NCI-H187 (cell line): ENCODE data around the gene DCTN2.

Source experiments
- DNase-seq, 2 experiments: peaks; one replicate each; lab custom pipeline; 2025; lab: John Stamatoyannopoulos, UW

DCTN2 gene

GRCh38 chr12:57549909-57550640, 3.1 kb upstream of the DCTN2 start, which contains the start of gene KIF5A:
TSS of gene KIF5A (plus strand) at chr12:57550044. CDS start at chr12:57550272, 228 bp downstream.
- peak; percentile 34 to 45 for DNase-seq

- no peak for DNase-seq
Measured at GRCh38 chr12:57549203-57549908, 2.4 kb upstream of the DCTN2 start.

DNA sequence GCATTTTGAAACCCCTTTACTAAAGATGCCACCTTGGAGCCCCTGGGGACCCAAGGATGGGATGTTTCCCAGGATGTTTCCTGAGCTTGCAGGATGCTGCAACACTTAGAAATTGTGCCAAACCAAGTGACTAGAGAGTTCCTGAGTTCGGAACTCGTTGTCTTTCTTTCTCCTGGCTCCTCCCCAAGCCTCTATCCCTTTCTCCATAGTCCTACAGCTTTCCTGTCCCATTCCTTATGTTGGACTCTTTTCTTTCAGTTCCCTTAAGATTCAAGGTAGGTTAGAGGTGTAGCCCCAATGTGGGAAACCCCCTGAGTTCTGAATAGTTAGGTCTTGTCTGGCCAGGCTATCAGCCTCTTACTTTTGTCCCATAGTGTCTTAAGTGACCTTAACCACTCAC, 1.5 kb upstream of the DCTN2 start:
- DNase-seq = no peak

GRCh38 chr12:57548013-57548315, 972 bp upstream of the DCTN2 start:
- DNase-seq = no peak

DNA sequence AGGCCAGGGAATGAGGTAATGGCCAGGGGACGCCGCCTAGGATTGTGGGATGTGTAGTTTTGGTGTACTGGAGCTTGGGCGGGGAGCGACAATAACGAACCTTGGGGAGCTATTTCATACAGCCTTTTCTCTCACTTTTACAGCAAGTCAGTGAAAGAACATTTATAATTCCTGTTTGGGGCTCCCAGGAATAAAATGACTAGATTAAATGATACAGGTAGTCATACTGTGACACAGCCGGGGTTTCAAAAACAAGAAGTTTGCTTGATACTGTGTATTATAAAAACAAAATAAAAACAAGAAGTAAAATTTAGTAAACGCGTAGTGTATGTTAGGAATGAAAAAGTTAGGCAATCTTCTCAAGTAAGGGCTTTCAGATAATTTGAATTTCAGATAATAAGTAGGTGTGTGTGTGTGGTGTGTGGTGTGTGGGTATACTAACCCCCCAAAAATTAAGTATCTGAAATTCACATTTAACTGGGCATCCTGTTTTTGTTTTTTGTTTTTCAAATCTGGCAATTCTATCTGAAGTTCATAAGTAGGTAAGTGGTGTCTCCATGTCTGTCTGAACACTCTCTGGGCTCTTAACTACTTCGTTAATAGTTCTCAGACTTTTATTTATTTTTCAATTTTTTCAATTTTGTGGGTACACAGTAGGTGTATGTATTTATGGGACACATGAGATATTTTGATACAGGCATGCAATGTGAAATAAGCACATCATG, 458 bp upstream of the DCTN2 start:
- no peak for DNase-seq

DNA sequence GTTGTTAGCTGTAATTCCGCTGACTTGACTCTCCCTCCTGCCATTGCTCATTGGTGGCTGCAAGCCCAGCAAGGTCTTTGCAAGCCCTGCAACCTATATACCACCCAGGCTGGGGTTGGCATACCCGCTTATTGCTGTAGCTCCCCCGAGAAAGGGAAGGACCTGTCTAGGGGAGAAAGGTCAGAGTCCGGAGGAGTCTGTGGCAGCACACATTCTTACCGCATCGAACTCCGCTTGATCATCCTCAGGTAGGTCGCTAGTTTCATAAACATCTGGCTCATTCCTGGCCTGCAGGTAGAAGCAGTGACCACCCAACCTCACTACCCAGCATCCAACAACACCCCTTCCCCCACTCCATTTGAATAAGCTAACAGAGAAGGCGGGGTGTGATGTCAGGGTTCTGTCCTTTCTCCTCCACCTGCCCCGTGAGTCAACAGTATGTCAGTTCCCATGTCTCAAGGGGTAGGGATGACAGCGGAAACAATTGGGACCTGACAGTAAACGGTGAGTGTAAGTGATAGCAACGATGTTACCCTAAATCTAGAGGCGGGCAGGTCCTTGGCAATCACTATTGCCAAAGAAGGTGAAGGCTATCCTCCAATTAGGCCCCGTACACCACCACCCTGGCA, 1.1 kb downstream of the DCTN2 start:
- DNase-seq = no peak

- no peak for DNase-seq
Measured at GRCh38 chr12:57543581-57543980, 3.4 kb downstream of the DCTN2 start.

- no peak for DNase-seq
Measured at GRCh38 chr12:57541717-57542116, 5.3 kb downstream of the DCTN2 start.

- DNase-seq = no peak
Measured at GRCh38 chr12:57541001-57541400, 6.0 kb downstream of the DCTN2 start.

- DNase-seq = no peak
Measured at GRCh38 chr12:57539134-57539768, 7.7 kb downstream of the DCTN2 start.

DNA sequence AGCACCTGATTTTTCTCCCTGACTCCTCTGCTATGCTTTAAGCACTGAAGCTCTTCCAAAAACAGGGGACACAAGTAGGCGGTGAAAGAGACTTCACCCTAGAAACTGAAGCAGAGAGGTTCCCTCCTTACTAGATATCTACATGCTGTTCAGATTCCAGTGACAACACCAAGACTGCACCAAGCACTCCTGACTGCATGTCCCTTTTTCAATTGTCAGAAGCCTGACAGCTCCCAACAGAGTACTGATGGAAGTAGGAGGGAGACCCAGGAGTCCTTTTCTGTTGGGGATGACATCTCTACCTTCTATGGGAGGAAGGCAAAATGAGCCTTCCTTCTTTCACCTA, 10.4 kb downstream of the DCTN2 start:
- DNase-seq = no peak

DNA sequence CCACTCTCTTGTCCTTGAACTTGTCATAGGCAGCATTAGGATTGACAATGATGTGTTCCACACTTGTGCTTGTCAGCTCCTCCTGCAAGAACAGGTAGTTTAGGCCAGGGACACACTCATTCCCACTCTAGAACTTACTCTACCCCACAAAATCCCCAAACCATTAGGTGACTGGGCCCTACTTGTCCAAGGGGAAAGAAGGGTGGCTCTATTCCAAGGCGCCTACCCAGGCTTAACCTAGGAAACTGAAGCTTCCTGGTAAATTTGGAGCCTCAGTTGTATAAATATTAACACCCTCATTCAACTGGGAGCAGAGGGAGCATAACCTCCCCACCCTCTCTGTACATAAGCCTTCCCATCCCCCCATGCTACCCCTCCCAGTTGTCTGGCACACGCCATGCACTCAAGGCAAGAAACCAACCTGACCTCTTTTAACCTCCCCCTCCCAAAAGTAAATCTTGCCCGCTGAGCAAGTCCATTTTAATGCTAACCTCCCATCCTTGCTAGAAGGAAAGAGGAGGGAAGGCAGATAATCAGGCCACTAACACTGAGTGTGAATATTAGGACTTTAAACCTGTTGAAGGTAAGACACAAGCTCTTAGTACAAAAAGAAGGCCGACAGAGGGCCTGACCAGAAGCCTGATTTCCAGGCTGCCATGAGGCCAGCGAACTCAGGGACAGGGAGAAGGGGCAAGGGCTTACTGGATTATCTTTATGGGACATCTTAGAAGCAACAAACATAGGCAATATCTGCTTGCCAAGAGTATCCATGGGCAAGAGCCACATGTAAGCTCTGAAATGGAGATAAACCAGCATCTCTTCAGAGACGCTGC, 11.0 kb downstream of the DCTN2 start:
- DNase-seq = no peak

GRCh38 chr12:57534991-57535543, 11.9 kb downstream of the DCTN2 start:
- no peak for DNase-seq

DNA sequence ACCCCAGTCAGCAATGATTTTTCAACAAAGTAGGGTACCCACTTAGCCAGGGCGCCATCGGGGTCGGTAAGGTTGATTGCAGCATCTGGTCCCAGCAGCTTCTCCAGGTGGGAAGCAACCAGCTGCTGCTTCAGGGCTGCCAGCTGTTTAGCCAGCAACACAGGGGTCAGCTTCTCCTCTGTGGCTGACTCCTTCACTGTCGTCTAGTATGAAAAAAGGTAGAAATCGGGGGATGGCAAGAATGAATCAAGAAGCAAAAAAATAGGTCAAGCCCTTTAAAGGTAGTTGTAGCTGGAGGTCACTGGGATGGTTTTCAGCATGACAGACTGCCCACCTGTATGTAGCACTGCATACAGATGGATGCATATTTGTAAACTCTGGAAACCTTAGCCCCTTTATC, 12.7 kb downstream of the DCTN2 start:
- DNase-seq = no peak

GRCh38 chr12:57533108-57533507, 13.9 kb downstream of the DCTN2 start:
- no peak for DNase-seq

DNA sequence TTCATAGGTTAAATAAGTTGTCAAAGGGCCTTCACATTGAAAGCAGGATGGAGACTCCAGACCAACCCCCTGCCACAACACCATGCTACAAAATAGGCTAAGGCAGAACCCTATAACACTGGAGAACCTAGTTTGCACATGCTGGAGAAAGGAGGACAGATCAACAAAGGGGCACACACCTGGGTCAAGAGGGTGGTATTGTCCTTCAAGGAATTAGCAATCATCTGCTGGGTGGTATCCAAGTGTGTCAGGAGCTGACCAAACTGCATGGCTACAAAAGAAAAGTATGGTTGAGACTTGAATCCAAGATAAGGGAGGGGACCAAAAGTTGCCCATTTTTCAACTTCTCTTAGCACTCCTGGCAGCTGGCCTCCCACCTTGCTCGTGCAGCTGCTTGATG, 15.2 kb downstream of the DCTN2 start:
- no peak for DNase-seq

DNA sequence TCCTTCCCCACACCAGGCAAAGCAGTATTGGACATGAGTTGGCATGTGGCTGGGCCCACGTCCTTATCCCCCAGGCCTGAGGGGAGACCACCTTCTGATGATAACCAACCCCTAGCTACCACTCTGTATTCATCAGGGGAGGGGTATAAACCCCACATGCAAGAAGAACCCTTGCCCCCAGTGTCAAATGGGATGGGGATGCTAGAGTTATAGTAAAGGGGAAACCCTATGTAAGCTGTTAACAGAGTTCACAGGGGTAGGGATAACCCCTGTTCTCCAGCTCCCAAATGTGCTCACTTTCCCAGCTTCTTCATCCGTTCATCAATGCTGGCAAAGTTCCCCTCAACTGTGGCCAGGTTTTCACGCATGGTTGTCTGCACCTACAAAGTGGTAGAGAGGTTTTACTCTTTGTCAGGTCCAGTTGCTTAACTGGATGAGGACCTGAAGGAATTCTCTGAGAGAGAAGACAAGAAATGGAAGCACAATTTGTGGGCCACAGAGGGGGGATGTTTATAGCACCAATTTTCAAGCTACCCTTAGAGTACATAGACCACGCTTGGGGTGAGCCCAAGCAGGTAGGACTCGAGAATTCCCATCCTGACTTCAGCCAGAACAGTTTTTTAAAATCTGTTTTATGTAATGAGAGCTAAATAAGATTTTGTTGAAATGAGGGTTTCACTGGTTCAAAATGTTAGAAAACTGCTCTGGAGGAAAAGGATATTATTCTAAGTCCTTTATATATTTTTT, 16.4 kb downstream of the DCTN2 start:
- no peak for DNase-seq

- DNase-seq = no peak
Measured at GRCh38 chr12:57529831-57530230, 17.2 kb downstream of the DCTN2 start.

GRCh38 chr12:57528831-57529555, 18.0 kb downstream of the DCTN2 start:
- no peak for DNase-seq

- DNase-seq = no peak
Measured at GRCh38 chr12:57528176-57528575, 18.8 kb downstream of the DCTN2 start.
